Kidney capillary endothelial cell (primary cell): ENCODE results near the gene SNRNP200.

ENCODE experiments used
- DNase-seq: peaks from one replicate; pipeline ENCODE4 v3.0.0-alpha.2; 2018; ENCODE audit warnings: low spot score

The SNRNP200 gene

GRCh38 chr2:96305091-96305978 is at the start of gene SNRNP200:
TSS of gene SNRNP200 (minus strand) at chr2:96305546. CDS start at chr2:96305437, 109 bp downstream.
- peak; percentile 69 for DNase-seq

- no peak for DNase-seq
These were observed 49.1 kb upstream of the SNRNP200 start for GRCh38 chr2:96354492-96354891.

GRCh38 chr2:96353606-96354101 is 48.3 kb upstream of the SNRNP200 start:
- peak; percentile 41 for DNase-seq

- no peak for DNase-seq
These were observed 47.8 kb upstream of the SNRNP200 start for GRCh38 chr2:96353032-96353561.

- DNase-seq = no peak
These were observed 42.0 kb upstream of the SNRNP200 start for GRCh38 chr2:96347395-96347794.

- no peak for DNase-seq
These were observed 40.6 kb upstream of the SNRNP200 start for GRCh38 chr2:96345868-96346462.

- no peak for DNase-seq
These were observed 40.1 kb upstream of the SNRNP200 start for GRCh38 chr2:96345438-96345837.

- DNase-seq = no peak
These were observed 38.7 kb upstream of the SNRNP200 start for GRCh38 chr2:96344011-96344410.

- no peak for DNase-seq
These were observed 36.7 kb upstream of the SNRNP200 start for GRCh38 chr2:96342085-96342484.

GRCh38 chr2:96341641-96342040 is 36.3 kb upstream of the SNRNP200 start:
- DNase-seq = no peak

- DNase-seq = no peak
These were observed 35.4 kb upstream of the SNRNP200 start for GRCh38 chr2:96340493-96341414.

GRCh38 chr2:96336873-96337272 is 31.5 kb upstream of the SNRNP200 start:
- no peak for DNase-seq

GRCh38 chr2:96336104-96336775 is 30.9 kb upstream of the SNRNP200 start:
- DNase-seq = no peak

GRCh38 chr2:96333708-96334107 is 28.4 kb upstream of the SNRNP200 start:
- no peak for DNase-seq

- DNase-seq = no peak
These were observed 25.1 kb upstream of the SNRNP200 start for GRCh38 chr2:96330407-96330806.

- no peak for DNase-seq
These were observed 24.5 kb upstream of the SNRNP200 start for GRCh38 chr2:96329874-96330273.

GRCh38 chr2:96329456-96329855 is 24.1 kb upstream of the SNRNP200 start:
- no peak for DNase-seq

- no peak for DNase-seq
These were observed 21.9 kb upstream of the SNRNP200 start for GRCh38 chr2:96326990-96327820.

- DNase-seq = no peak
These were observed 21.2 kb upstream of the SNRNP200 start for GRCh38 chr2:96326564-96326963.

- no peak for DNase-seq
These were observed 20.5 kb upstream of the SNRNP200 start for GRCh38 chr2:96325884-96326255.
